T47D (cell line): ENCODE data around the gene IGFALS.
A peak's percentile ranks its signal among the peaks of the same experiment; 100 is the strongest.

Source experiments
- DNase-seq, 2 experiments: peaks; one replicate each; pipeline versions ENCODE4 v3.0.0 to v3.0.0-alpha.2; 2011 to 2012; ENCODE audit warnings: low read depth in 1 of 2, low spot score in 1 of 2
- JUND ChIP-seq: IDR thresholded peaks from 2 replicates; pipeline ENCODE4 v1.6.1; 2012; ENCODE audit warnings: low read depth
- in situ Hi-C: cut with HindIII; loops from 2 replicates; pipeline ENCODE4 v1.10.0; 2016; ENCODE audit warnings: low sequenced_read_pairs, low pct_unique_long_range_greater_than_20kb

Gene IGFALS

DNA sequence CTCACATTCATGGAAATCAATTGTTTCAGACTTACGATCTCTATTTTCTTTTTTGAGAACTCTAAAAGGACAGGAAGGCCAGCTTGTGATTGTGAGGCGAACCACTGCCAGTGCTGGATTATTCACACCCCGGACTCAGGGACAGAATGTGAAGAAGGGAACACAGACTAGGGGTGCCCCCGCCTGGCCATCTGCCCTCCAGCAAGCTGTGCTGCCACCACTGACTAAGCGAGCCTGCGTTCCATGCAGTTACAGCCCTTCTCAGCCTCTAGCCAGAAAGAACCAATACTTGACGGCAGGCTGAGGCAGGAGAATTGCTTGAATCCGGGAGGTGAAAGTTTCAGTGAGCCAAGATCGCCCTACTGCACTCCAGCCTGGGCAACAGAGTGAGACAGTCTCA, 30.3 kb upstream of the IGFALS start:
- in situ Hi-C loops = no loop called here
- peak; percentile 33 to 52 for DNase-seq
- no peak for TF ChIP-seq JUND

GRCh38 chr16:1822801-1823200, 29.3 kb upstream of the IGFALS start:
- in situ Hi-C loops = no loop called here
- TF ChIP-seq JUND = no peak

GRCh38 chr16:1821861-1822611, 28.5 kb upstream of the IGFALS start:
- in situ Hi-C loops = no loop called here
- TF ChIP-seq JUND = no peak
- DNase-seq = no peak

More at GRCh38 chr16:1822801-1823200, 29.3 kb upstream of the IGFALS start:
- no peak for DNase-seq

- no peak for DNase-seq
- no peak for TF ChIP-seq JUND
- in situ Hi-C loops = no loop called here
Measured at GRCh38 chr16:1820946-1821290, 27.4 kb upstream of the IGFALS start.

GRCh38 chr16:1820096-1820945, 26.8 kb upstream of the IGFALS start:
- TF ChIP-seq JUND = no peak
- in situ Hi-C loops = no loop called here
- DNase-seq = no peak

GRCh38 chr16:1819611-1820010, 26.1 kb upstream of the IGFALS start:
- in situ Hi-C loops = no loop called here
- TF ChIP-seq JUND = no peak
- DNase-seq = no peak

- DNase-seq = no peak
- in situ Hi-C loops = no loop called here
- no peak for TF ChIP-seq JUND
Measured at GRCh38 chr16:1818873-1819525, 25.5 kb upstream of the IGFALS start.

DNA sequence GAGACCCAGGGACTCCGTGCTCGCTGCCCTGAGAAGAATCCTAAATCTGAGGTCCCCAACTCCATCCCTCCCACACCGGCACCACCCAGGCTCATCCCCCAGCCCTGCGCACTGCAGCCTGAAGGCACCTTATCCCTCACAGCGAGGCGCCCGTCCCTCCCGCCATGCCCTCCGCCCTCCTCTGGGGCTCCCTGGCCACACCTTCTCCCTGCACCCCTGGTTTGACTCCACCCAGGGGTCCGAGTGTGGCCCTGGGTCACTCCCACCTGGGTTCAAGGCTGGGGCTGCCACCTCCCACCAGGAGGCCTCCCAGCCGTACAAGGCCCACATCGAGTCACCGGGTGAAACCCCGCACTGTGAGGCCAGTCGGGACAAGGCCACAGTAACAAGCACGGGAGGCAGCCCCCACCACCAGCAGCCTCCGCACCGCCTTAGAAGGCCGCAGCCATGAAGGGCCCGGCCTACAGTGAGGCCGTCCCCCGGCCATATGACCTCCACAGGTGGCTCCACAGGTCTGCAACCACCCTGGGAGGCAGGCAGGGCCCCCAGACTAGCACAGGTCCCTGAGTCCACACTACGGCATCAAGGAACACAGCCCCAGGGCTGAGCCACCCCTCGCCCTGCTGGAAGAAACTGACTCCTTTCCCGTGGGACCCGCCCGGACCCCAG, 24.8 kb upstream of the IGFALS start:
- no peak for TF ChIP-seq JUND
- in situ Hi-C loops = no loop called here
- DNase-seq = no peak

GRCh38 chr16:1817716-1818115, 24.2 kb upstream of the IGFALS start:
- DNase-seq = no peak
- TF ChIP-seq JUND = no peak
- in situ Hi-C loops = no loop called here

DNA sequence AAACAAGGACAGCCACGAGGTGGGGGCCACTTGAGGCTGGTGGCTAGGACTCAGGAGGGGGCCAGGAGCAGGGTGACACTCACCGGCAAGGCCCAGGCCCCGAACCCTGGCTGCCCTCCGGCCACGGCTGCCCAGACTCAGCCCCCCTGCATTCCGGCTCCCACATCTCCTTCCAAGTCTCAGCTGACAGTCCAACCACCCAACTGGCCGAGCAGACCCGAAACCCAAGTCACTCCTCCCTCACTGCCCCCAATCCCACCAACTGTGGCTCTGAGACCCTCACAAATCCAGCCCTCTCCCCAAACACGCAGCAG, 23.7 kb upstream of the IGFALS start:
- in situ Hi-C loops = no loop called here
- DNase-seq = no peak
- no peak for TF ChIP-seq JUND

DNA sequence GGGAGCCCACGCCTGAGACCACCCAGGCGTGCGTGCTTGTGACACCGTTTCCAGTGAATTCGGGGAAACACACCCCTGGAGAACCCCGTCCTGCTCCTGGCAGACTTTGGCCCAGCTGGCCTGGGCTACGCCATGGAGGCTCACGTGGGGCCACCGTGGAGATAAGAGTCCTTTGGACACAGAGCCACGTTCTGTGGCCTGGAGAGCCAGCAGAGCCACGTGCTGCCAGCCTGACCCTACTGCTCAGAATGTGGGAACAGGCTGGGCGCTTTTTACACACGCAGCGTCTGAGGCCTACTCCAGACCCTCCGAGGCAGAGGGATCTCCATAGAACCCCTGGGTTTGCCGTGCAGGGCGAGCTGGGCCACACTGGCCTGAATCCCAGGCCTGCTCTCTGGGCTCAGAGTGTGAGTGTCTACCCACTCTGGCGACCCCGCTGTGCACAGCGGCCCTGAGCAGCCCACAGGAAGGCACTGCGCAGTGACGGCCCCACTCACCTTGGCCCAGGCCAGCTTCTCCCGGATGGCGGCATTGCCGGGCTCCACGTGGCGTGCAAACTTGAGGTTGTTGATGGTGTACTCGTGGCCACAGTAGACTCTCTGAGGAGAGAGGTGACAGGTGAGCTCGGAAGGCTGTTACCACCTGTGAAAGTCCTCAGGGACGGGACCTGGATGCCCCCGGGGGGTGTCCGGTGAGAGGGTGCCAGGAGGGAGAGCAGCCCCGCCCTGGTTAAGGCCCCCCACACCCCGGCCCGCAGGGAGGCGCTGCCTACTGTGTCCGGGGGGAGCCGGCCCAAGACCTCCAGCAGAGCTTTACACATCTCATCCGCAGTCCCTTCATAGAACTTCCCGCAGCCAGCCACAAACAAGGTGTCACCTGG, 23.1 kb upstream of the IGFALS start:
- in situ Hi-C loops = no loop called here
- no peak for TF ChIP-seq JUND
- no peak for DNase-seq

GRCh38 chr16:1815461-1815860, 22.0 kb upstream of the IGFALS start:
- in situ Hi-C loops = no loop called here
- no peak for DNase-seq
- no peak for TF ChIP-seq JUND
